C4-2B (cell line): Measurements from ENCODE around the gene SLC24A3.

Experiments
- ZFX ChIP-seq: fragments of 450-650 bp; IDR thresholded peaks from 2 replicates; pipeline ENCODE4 v1.6.1; 2017
- TF ChIP-seq, protein P1 (sequence below): fragments of 450-650 bp; conservative IDR thresholded peaks from 2 replicates; pipeline ENCODE4 v1.5.1; 2017; ENCODE audit warnings: mild to moderate bottlenecking

DNA sequence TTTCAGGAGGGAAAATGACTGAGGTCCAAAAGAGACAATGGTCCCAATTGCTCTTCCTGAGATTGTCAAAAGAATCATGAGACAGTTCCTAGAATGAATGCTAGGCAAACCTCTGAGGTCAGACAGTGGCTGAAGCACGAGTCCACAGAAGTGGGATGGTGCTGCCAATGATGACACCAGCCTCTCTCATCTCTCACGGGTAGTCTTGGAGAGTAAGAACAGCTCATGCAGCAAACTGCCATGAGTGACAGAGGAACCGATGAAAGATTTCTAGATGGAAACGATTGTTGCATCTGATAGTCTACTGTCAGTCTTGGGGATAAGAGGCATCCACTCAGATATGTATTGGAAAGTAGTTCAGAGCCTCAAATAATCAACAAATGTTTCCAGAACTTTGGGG is 188.7 kb downstream of the SLC24A3 start:
- TF ChIP-seq, protein P1, sequence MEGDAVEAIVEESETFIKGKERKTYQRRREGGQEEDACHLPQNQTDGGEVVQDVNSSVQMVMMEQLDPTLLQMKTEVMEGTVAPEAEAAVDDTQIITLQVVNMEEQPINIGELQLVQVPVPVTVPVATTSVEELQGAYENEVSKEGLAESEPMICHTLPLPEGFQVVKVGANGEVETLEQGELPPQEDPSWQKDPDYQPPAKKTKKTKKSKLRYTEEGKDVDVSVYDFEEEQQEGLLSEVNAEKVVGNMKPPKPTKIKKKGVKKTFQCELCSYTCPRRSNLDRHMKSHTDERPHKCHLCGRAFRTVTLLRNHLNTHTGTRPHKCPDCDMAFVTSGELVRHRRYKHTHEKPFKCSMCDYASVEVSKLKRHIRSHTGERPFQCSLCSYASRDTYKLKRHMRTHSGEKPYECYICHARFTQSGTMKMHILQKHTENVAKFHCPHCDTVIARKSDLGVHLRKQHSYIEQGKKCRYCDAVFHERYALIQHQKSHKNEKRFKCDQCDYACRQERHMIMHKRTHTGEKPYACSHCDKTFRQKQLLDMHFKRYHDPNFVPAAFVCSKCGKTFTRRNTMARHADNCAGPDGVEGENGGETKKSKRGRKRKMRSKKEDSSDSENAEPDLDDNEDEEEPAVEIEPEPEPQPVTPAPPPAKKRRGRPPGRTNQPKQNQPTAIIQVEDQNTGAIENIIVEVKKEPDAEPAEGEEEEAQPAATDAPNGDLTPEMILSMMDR = no peak
- TF ChIP-seq ZFX = no peak
